H1 (cell line): ENCODE measurements around the gene RNF38. TPM values are rescaled to one million over a fixed set of nuclear protein-coding genes. Genes with fewer than 3 reads are reported as not detected.

ENCODE experiments used
- HDAC6 ChIP-seq: IDR thresholded peaks from one replicate; pipeline ENCODE4 v1.7.1; 2012; ENCODE audit warnings: low read depth, mild to moderate bottlenecking, inconsistent platforms, low read length, moderate library complexity
- RXRA ChIP-seq: IDR thresholded peaks from 2 replicates; pipeline ENCODE4 v1.6.1; 2011; ENCODE audit warnings: low read depth, mild to moderate bottlenecking, low read length, moderate library complexity; ENCODE audit not compliant: insufficient read depth
- SIX5 ChIP-seq: IDR thresholded peaks from 2 replicates; pipeline ENCODE4 v1.6.1; 2011; ENCODE audit warnings: mild to moderate bottlenecking, low read depth, low read length
- SRF ChIP-seq: IDR thresholded peaks from 2 replicates; pipeline ENCODE4 v1.6.1; 2011; ENCODE audit warnings: mild to moderate bottlenecking, low read depth, low read length, moderate library complexity
- TBP ChIP-seq: IDR thresholded peaks from 2 replicates; pipeline ENCODE4 v1.6.1; 2011; ENCODE audit warnings: low read depth, low read length, improper control_type of control experiment
- polyA plus RNA-seq, 7 experiments: library from polyadenylated mRNA; depleted of rRNA in 3 of 7; stranded (reverse) in 5 of 7; unstranded in 2 of 7; fragments of >200 nt in 5 of 7; fragments of 200-250 nt in 2 of 7; gene quantifications; 1 replicate in 5 of 7; 2 replicates in 1 of 7; 4 replicates in 1 of 7; pipeline versions ENCODE4 v1.2.1 to v1.2.3, GENCODE V29; 2011 to 2013; ENCODE audit warnings: missing spikeins in 2 of 7, mixed read lengths in 2 of 7
- total RNA-seq: library from RNA; stranded (reverse); fragmentation: NEBNext Ultra II Directional; extraction: Animal tissue kit (Norgen Biotek cat#: 25700); gene quantifications from 2 replicates; pipeline ENCODE4 v1.2.1, GENCODE V29; 2021
- TF ChIP-seq, protein P1 (sequence below): fragments of 300-600 bp; sonication (generic); IDR thresholded peaks from 2 replicates; pipeline ENCODE4 v1.7.1; 2012; ENCODE audit warnings: low read length, moderate library complexity, mild to moderate bottlenecking, inconsistent platforms; ENCODE audit not compliant: insufficient replicate concordance

The RNF38 gene
- total and polyA plus RNA-seq, 2 of the 8 experiments (the other 6 are each of a cell fraction or from before 2014, with no cell fraction given) = 54.9 to 60.9 TPM

GRCh38 chr9:36357639-36358038, 42.4 kb downstream of the RNF38 start (continued):
- TF ChIP-seq, protein P1, sequence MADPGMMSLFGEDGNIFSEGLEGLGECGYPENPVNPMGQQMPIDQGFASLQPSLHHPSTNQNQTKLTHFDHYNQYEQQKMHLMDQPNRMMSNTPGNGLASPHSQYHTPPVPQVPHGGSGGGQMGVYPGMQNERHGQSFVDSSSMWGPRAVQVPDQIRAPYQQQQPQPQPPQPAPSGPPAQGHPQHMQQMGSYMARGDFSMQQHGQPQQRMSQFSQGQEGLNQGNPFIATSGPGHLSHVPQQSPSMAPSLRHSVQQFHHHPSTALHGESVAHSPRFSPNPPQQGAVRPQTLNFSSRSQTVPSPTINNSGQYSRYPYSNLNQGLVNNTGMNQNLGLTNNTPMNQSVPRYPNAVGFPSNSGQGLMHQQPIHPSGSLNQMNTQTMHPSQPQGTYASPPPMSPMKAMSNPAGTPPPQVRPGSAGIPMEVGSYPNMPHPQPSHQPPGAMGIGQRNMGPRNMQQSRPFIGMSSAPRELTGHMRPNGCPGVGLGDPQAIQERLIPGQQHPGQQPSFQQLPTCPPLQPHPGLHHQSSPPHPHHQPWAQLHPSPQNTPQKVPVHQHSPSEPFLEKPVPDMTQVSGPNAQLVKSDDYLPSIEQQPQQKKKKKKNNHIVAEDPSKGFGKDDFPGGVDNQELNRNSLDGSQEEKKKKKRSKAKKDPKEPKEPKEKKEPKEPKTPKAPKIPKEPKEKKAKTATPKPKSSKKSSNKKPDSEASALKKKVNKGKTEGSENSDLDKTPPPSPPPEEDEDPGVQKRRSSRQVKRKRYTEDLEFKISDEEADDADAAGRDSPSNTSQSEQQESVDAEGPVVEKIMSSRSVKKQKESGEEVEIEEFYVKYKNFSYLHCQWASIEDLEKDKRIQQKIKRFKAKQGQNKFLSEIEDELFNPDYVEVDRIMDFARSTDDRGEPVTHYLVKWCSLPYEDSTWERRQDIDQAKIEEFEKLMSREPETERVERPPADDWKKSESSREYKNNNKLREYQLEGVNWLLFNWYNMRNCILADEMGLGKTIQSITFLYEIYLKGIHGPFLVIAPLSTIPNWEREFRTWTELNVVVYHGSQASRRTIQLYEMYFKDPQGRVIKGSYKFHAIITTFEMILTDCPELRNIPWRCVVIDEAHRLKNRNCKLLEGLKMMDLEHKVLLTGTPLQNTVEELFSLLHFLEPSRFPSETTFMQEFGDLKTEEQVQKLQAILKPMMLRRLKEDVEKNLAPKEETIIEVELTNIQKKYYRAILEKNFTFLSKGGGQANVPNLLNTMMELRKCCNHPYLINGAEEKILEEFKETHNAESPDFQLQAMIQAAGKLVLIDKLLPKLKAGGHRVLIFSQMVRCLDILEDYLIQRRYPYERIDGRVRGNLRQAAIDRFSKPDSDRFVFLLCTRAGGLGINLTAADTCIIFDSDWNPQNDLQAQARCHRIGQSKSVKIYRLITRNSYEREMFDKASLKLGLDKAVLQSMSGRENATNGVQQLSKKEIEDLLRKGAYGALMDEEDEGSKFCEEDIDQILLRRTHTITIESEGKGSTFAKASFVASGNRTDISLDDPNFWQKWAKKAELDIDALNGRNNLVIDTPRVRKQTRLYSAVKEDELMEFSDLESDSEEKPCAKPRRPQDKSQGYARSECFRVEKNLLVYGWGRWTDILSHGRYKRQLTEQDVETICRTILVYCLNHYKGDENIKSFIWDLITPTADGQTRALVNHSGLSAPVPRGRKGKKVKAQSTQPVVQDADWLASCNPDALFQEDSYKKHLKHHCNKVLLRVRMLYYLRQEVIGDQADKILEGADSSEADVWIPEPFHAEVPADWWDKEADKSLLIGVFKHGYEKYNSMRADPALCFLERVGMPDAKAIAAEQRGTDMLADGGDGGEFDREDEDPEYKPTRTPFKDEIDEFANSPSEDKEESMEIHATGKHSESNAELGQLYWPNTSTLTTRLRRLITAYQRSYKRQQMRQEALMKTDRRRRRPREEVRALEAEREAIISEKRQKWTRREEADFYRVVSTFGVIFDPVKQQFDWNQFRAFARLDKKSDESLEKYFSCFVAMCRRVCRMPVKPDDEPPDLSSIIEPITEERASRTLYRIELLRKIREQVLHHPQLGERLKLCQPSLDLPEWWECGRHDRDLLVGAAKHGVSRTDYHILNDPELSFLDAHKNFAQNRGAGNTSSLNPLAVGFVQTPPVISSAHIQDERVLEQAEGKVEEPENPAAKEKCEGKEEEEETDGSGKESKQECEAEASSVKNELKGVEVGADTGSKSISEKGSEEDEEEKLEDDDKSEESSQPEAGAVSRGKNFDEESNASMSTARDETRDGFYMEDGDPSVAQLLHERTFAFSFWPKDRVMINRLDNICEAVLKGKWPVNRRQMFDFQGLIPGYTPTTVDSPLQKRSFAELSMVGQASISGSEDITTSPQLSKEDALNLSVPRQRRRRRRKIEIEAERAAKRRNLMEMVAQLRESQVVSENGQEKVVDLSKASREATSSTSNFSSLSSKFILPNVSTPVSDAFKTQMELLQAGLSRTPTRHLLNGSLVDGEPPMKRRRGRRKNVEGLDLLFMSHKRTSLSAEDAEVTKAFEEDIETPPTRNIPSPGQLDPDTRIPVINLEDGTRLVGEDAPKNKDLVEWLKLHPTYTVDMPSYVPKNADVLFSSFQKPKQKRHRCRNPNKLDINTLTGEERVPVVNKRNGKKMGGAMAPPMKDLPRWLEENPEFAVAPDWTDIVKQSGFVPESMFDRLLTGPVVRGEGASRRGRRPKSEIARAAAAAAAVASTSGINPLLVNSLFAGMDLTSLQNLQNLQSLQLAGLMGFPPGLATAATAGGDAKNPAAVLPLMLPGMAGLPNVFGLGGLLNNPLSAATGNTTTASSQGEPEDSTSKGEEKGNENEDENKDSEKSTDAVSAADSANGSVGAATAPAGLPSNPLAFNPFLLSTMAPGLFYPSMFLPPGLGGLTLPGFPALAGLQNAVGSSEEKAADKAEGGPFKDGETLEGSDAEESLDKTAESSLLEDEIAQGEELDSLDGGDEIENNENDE = no peak
- no peak for TF ChIP-seq RXRA
- no peak for TF ChIP-seq SIX5
- no peak for TF ChIP-seq HDAC6
- no peak for TF ChIP-seq TBP
- TF ChIP-seq SRF = no peak
